SK-N-SH (cell line): ENCODE results near the gene GPATCH4. TPM values are rescaled to one million over a fixed set of nuclear protein-coding genes. Genes with fewer than 3 reads are reported as not detected.

Experiments
- CTCF ChIA-PET: fragments of 300-600, 350-600 bp; formaldehyde crosslinking; extraction: SDS; loops from one replicate; lab custom pipeline; 2021; lab: Yijun Ruan, JAX
- POLR2A ChIA-PET: fragments of 350-600 bp; sonication (Branson Sonifier 250); formaldehyde crosslinking; extraction: SDS; loops from one replicate; lab custom pipeline; 2020; ENCODE audit warnings: antibody characterized with exemption, inconsistent platforms; lab: Yijun Ruan, JAX
- DNase-seq: peaks from one replicate; pipeline ENCODE4 v3.0.0; 2012
- H2AFZ ChIP-seq: fragments of 200-600 bp; sonication (generic); 2 replicates; pipeline ENCODE4 v1.8.1; 2016; ENCODE audit warnings: antibody characterized with exemption, mild to moderate bottlenecking, low read depth
- H3F3A ChIP-seq: fragments of 200-600 bp; sonication (generic); replicated peaks from 2 replicates; pipeline ENCODE3; 2016; ENCODE audit warnings: antibody characterized with exemption, mild to moderate bottlenecking; ENCODE audit not compliant: insufficient read depth
- H3K27ac ChIP-seq, 2 experiments: fragments of 200-500 bp in 1 of 2; fragments of 200-600 bp in 1 of 2; sonication (Bioruptor generic) in 1 of 2; sonication (generic), shearing (Covaris generic) in 1 of 2; 2 replicates each; pipeline versions ENCODE4 v1.5.1 to v1.6.1; 2014 to 2016; ENCODE audit warnings: low read depth in 2 of 2, inconsistent platforms in 1 of 2, low read length in 1 of 2, mild to moderate bottlenecking in 1 of 2, mixed read lengths in 1 of 2
- H3K27me3 ChIP-seq: fragments of 200-600 bp; sonication (generic), shearing (Covaris generic); 2 replicates; pipeline ENCODE4 v1.6.1; 2016; ENCODE audit warnings: mixed run types; ENCODE audit not compliant: insufficient read depth
- H3K36me3 ChIP-seq, 2 experiments: fragments of 200-500 bp in 1 of 2; fragments of 200-600 bp in 1 of 2; sonication (Bioruptor generic) in 1 of 2; sonication (generic) in 1 of 2; replicated peaks in 1 of 2; 2 replicates each; pipeline versions ENCODE3 to v1.5.1; 2014 to 2016; ENCODE audit warnings: low read length in 1 of 2, mild to moderate bottlenecking in 1 of 2; ENCODE audit not compliant: insufficient read depth in 2 of 2, control insufficient read depth in 1 of 2
- H3K4me1 ChIP-seq, 2 experiments: fragments of 200-500 bp in 1 of 2; fragments of 200-600 bp in 1 of 2; sonication (Bioruptor generic) in 1 of 2; sonication (generic), shearing (Covaris generic) in 1 of 2; 2 replicates each; pipeline versions ENCODE4 v1.5.1 to v1.6.1; 2014 to 2016; ENCODE audit warnings: low read depth in 1 of 2, low read length in 1 of 2, mixed run types in 1 of 2; ENCODE audit not compliant: insufficient read depth in 2 of 2, control insufficient read depth in 1 of 2
- H3K4me2 ChIP-seq: fragments of 200-600 bp; sonication (generic), shearing (Covaris generic); 2 replicates; pipeline ENCODE4 v1.6.1; 2017; ENCODE audit warnings: mixed run types
- H3K4me3 ChIP-seq, 2 experiments: fragments of 200-500 bp in 1 of 2; fragments of 200-600 bp in 1 of 2; sonication (Bioruptor generic) in 1 of 2; sonication (generic), shearing (Covaris generic) in 1 of 2; 2 replicates each; pipeline versions ENCODE4 v1.5.1 to v1.8.1; 2014 to 2016; ENCODE audit warnings: low read depth in 2 of 2, inconsistent platforms in 1 of 2, low read length in 1 of 2, mild to moderate bottlenecking in 1 of 2, mixed read lengths in 1 of 2, moderate library complexity in 1 of 2
- H3K79me2 ChIP-seq: fragments of 200-600 bp; sonication (generic); 2 replicates; pipeline ENCODE4 v1.8.1; 2017; ENCODE audit warnings: mild to moderate bottlenecking; ENCODE audit not compliant: insufficient read depth
- H3K9ac ChIP-seq: fragments of 200-600 bp; sonication (generic); 2 replicates; pipeline ENCODE4 v1.6.1; 2017; ENCODE audit warnings: mixed run types
- H3K9me2 ChIP-seq: fragments of 200-600 bp; sonication (generic); 2 replicates; pipeline ENCODE4 v1.6.1; 2017; ENCODE audit warnings: mixed run types
- H3K9me3 ChIP-seq: fragments of 200-600 bp; sonication (generic); 2 replicates; pipeline ENCODE4 v1.6.1; 2017; ENCODE audit warnings: mixed run types, mild to moderate bottlenecking, moderate library complexity
- H4K20me1 ChIP-seq: fragments of 200-600 bp; sonication (generic); 2 replicates; pipeline ENCODE4 v1.6.1; 2017; ENCODE audit warnings: mild to moderate bottlenecking, mixed run types; ENCODE audit not compliant: insufficient read depth
- CHD2 ChIP-seq: fragments of 150-350 bp; IDR thresholded peaks from 2 replicates; pipeline ENCODE4 v1.6.1; 2018; ENCODE audit warnings: low read length; ENCODE audit not compliant: partially characterized antibody
- FOSL2 ChIP-seq: IDR thresholded peaks from 2 replicates; pipeline ENCODE4 v1.4.0; 2012; ENCODE audit warnings: low read depth, mild to moderate bottlenecking, moderate library complexity, borderline replicate concordance
- FOXJ3 ChIP-seq: sonication (generic); formaldehyde crosslinking; IDR thresholded peaks from 2 replicates; pipeline ENCODE4 v1.5.1; 2020; ENCODE audit warnings: mild to moderate bottlenecking, missing genetic modification reagents
- FOXM1 ChIP-seq: IDR thresholded peaks from 2 replicates; pipeline ENCODE4 v1.4.0; 2012; ENCODE audit warnings: low read depth, mild to moderate bottlenecking
- MEF2A ChIP-seq: IDR thresholded peaks from 2 replicates; pipeline ENCODE4 v1.4.0; 2012; ENCODE audit warnings: low read depth, borderline replicate concordance
- MXI1 ChIP-seq: IDR thresholded peaks from 2 replicates; pipeline ENCODE4 v1.6.1; 2012; ENCODE audit warnings: mild to moderate bottlenecking, low read depth, low read length, improper control_type of control experiment
- POLR2AphosphoS5 ChIP-seq: IDR thresholded peaks from 2 replicates; pipeline ENCODE4 v1.6.1; 2012; ENCODE audit warnings: low read depth, low read length
- REST ChIP-seq: IDR thresholded peaks from 2 replicates; pipeline ENCODE4 v1.6.1; 2012; ENCODE audit warnings: mild to moderate bottlenecking, low read depth, low read length, moderate library complexity
- RXRA ChIP-seq: IDR thresholded peaks from 2 replicates; pipeline ENCODE4 v1.4.0; 2012; ENCODE audit warnings: low read depth, mild to moderate bottlenecking, borderline replicate concordance
- TAF1 ChIP-seq: IDR thresholded peaks from 2 replicates; pipeline ENCODE4 v1.6.1; 2012; ENCODE audit warnings: low read depth, mild to moderate bottlenecking, low read length, moderate library complexity, borderline replicate concordance
- WGBS: methylation state at CpG from one replicate; pipeline ENCODE4 v1.1.6; 2017; ENCODE audit warnings: low lambda C conversion rate; 5-methylcytosine and 5-hydroxymethylcytosine counted together
- polyA plus RNA-seq, 3 experiments: library from polyadenylated mRNA; depleted of rRNA; stranded (reverse); fragments of >200 nt; gene quantifications; 2 replicates each; pipeline ENCODE4 v1.2.3, GENCODE V29; 2012
- TF ChIP-seq, protein P1 (sequence below): fragments of 200-600 bp; sonication (generic); IDR thresholded peaks from 2 replicates; pipeline ENCODE4 v1.6.1; 2017; ENCODE audit warnings: antibody characterized with exemption, mild to moderate bottlenecking, moderate library complexity

Gene GPATCH4
- polyA plus RNA-seq, 1 of the 3 experiments (the other 2 are of a cell fraction), result 36.6 TPM

DNA sequence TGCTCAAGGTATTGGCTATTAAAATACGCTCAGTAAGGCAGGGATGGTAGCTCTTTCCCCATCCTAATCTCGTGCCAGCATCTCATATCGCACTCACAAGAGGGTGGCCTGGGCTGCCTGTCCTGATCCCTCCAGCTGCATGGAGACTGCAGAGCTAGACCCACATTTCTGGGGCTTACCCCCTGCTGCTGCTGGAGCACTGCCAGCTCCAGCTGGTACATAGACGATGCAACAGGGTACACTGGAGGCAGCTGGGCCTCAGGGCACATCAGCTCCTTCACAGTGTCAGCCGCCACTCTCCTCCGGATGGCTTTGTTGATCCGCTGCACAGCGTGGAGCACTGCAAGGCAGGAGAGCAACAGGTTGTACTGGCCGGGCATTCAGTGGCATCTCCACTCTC is 44.9 kb downstream of the GPATCH4 start (continued):
- TF ChIP-seq REST, result no peak

DNA sequence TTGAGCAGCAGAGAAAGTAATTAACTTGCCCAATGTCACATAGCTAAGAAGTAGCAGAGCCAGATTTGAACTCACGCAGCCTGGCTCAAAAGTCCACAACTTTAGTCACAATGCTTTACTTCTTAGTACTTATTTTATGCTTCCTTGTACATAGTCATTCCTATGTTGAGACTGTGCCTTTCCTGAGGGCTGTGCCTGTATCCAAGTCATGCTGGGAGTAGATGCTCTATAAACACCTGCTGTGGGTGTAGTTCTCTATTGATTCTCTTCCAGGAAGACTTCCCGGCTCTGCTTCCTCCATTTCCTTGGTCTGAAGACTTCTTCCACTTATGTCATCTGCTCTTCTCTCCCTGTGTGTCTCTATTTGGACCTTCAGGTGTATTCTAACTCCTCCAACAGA is 45.6 kb downstream of the GPATCH4 start:
- Histone ChIP-seq H3K4me2 (no peak overlapping the region), H4K20me1 (no peaks in the 10 kb centered on the region), H3K9me2 (no peaks in the 10 kb centered on the region), H3K9ac (no peak overlapping the region), H3K36me3 (peaks cover 8 to 30% of the 10 kb centered on the region in 2 experiments), H3K27me3 (no peaks in the 10 kb centered on the region), H3K4me1 (peaks cover 0 to 2% of the 10 kb centered on the region in 2 experiments; a peak in 1 of 4 replicates), H3K27ac (no peak overlapping the region), H2AFZ (no peak overlapping the region), H3K9me3 (no peaks in the 10 kb centered on the region), H3K4me3 (no peak overlapping the region), H3K79me2 (no peaks in the 10 kb centered on the region), H3F3A (no peaks in the 10 kb centered on the region)
- ChIA-PET POLR2A (no interaction called here), CTCF (interaction anchor here (0.8 kb wide), 1 partner anchor 110 kb away, joined by 3 read pairs; no protein-coding TSS in a partner anchor)
- no peak for DNase-seq
- WGBS, result 55% methylated on average over 2 of the region's 2 CpGs
- TF ChIP-seq FOSL2, result no peak
- no peak for TF ChIP-seq FOXM1
- TF ChIP-seq TAF1, result no peak
- no peak for TF ChIP-seq FOXJ3 (CRISPR knock-in tag)
- no peak for TF ChIP-seq POLR2AphosphoS5
- no peak for TF ChIP-seq RXRA
- no peak for TF ChIP-seq CHD2

DNA sequence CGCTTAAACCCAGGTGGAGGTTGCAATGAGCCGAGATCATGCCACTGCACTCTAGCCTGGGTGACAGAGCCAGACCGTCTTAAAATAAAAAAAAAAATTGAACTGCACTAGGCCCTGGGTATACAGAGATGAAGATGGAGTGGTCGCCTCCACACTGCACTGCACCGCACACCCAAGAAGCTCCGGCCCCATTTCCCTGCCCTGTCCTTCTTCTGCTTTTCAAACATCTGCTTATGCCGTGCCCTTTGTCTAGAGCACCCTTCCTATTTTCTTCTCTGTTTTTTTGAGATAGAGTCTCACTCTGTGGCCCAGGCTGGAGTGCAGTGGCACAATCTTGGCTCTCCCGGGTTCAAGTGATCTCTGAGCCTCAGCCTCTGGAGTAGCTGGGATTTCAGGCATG is 46.3 kb downstream of the GPATCH4 start:
- CTCF ChIA-PET, result interaction anchor here (1.2 to 1.4 kb wide), 2 partner anchors 17 to 75 kb away, joined by 3 read pairs; no protein-coding TSS in a partner anchor

More for the DNA sequence above, 46.3 kb downstream of the GPATCH4 start:
- Histone ChIP-seq H3K36me3 (peaks cover 11 to 30% of the 10 kb centered on the region in 2 experiments), H3F3A (no peaks in the 10 kb centered on the region), H2AFZ (no peak overlapping the region), H3K9me2 (no peaks in the 10 kb centered on the region), H4K20me1 (no peaks in the 10 kb centered on the region), H3K27me3 (no peaks in the 10 kb centered on the region), H3K27ac (no peak overlapping the region), H3K9ac (no peak overlapping the region), H3K4me2 (no peak overlapping the region), H3K79me2 (no peaks in the 10 kb centered on the region), H3K4me3 (no peak overlapping the region), H3K9me3 (no peaks in the 10 kb centered on the region), H3K4me1 (no peaks in the 10 kb centered on the region; a peak in 1 of 4 replicates)
- DNase-seq, result no peak
- POLR2A ChIA-PET, result no interaction called here
- TF ChIP-seq, protein P1, sequence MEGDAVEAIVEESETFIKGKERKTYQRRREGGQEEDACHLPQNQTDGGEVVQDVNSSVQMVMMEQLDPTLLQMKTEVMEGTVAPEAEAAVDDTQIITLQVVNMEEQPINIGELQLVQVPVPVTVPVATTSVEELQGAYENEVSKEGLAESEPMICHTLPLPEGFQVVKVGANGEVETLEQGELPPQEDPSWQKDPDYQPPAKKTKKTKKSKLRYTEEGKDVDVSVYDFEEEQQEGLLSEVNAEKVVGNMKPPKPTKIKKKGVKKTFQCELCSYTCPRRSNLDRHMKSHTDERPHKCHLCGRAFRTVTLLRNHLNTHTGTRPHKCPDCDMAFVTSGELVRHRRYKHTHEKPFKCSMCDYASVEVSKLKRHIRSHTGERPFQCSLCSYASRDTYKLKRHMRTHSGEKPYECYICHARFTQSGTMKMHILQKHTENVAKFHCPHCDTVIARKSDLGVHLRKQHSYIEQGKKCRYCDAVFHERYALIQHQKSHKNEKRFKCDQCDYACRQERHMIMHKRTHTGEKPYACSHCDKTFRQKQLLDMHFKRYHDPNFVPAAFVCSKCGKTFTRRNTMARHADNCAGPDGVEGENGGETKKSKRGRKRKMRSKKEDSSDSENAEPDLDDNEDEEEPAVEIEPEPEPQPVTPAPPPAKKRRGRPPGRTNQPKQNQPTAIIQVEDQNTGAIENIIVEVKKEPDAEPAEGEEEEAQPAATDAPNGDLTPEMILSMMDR, result no peak
- TF ChIP-seq REST, result no peak
- TF ChIP-seq MXI1, result no peak
- TF ChIP-seq MEF2A, result no peak
- 81% methylated on average over 8 of the region's 8 CpGs for WGBS
